PFSK-1 (cell line): ENCODE measurements around the gene UNC80.

ENCODE experiments used
- FOXP2 ChIP-seq: optimal IDR thresholded peaks from 2 replicates; pipeline ENCODE3; 2011; ENCODE audit warnings: borderline replicate concordance, control low read depth, inconsistent platforms; ENCODE audit not compliant: insufficient read depth; ENCODE audit errors: extremely low read length, extremely low read depth
- POLR2AphosphoS5 ChIP-seq: IDR thresholded peaks from 2 replicates; pipeline ENCODE4 v1.6.1; 2012; ENCODE audit warnings: low read depth, mild to moderate bottlenecking, control low read depth, low read length, moderate library complexity
- REST ChIP-seq, 2 experiments: IDR thresholded peaks; 2 replicates each; pipeline versions ENCODE4 v1.6.1 to v1.8.0; 2011 to 2012; ENCODE audit warnings: low read depth in 2 of 2, low read length in 2 of 2, control low read depth in 1 of 2, inconsistent platforms in 1 of 2, mild to moderate bottlenecking in 1 of 2, moderate library complexity in 1 of 2; ENCODE audit not compliant: insufficient read depth in 1 of 2
- SIN3A ChIP-seq: IDR thresholded peaks from 2 replicates; pipeline ENCODE4 v1.6.1; 2012; ENCODE audit warnings: mild to moderate bottlenecking, low read length, moderate library complexity, borderline replicate concordance; ENCODE audit not compliant: insufficient read depth
- TAF1 ChIP-seq: IDR thresholded peaks from 2 replicates; pipeline ENCODE4 v1.6.1; 2012; ENCODE audit warnings: low read length, control low read depth, borderline replicate concordance; ENCODE audit not compliant: insufficient read depth

UNC80 gene

DNA sequence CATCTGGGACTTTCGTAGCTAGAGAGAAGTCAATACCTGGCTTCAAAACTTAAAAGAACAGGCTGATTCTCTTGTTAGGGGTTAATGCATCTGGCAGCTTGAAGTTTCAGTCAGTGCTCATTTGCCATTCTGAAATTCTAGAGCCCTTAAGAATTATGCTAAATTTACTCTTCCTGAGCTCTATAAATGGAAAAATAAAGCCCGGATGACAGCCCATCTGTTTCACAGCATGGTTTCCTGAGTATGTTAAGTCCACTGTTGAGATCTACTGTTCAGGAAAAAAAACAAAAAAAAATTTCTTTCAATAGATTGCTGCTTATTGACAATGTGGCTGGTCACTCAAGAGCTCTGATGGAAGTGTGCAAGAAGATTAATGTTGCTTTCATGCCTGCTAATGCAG lies 129.5 kb downstream of the UNC80 start:
- TF ChIP-seq REST (IDR thresholded peaks at IDR 0.05; ENCODE audit: insufficient read depth in 1 of 2, low read depth in 2 of 2, low read length in 2 of 2) (no peak), TAF1 (no peak), POLR2AphosphoS5 (no peak), SIN3A (no peak), FOXP2 (no peak)

GRCh38 chr2:209905691-209906090 lies 134.1 kb downstream of the UNC80 start:
- TF ChIP-seq TAF1 (no peak), POLR2AphosphoS5 (no peak), REST (IDR thresholded peaks at IDR 0.05; ENCODE audit: insufficient read depth in 1 of 2, low read depth in 2 of 2, low read length in 2 of 2) (no peak), FOXP2 (no peak), SIN3A (no peak)

DNA sequence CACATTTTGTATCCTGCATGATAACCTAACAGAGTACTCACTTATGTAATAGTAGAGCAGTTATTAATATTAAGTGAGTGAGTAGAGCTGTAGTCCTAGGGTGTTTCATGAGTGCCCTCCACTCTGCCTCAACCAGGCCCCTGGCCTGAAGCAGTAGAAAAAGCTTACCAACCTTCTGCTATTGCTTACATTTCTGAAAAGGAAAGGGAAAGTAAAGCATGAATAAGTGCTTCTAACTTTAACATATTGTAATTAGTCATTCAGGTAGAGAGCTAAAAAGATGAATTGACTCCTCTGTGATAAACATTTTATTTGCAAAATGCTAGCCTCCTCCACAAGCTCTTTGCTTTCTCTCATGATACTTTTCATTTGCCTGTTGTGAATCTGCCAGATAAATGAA lies 136.1 kb downstream of the UNC80 start:
- TF ChIP-seq FOXP2 (no peak), SIN3A (no peak), POLR2AphosphoS5 (no peak), TAF1 (no peak)

DNA sequence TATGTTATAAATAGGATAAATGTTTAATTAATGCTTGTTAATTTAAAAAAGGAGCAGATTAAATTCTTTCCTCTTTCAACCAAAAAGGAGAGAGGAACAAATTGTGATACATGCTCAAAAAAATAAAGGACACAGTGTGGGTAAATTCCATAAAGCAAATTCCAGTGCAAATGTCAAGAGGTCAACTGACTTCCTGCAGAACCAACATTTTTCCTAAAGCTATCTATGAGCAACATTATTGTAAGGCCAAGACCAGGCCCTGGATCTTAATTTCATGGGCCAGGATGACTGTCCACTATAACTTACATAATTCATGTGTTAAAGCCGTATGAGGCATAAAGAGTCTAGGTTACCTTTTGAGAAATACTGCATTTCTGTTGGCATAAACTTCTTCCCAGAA lies 136.9 kb downstream of the UNC80 start:
- TF ChIP-seq FOXP2 = no peak
- TF ChIP-seq POLR2AphosphoS5 = no peak
- no peak for TF ChIP-seq TAF1
- TF ChIP-seq REST (IDR thresholded peaks at IDR 0.05; ENCODE audit: insufficient read depth in 1 of 2, low read depth in 2 of 2, low read length in 2 of 2) = no peak
- TF ChIP-seq SIN3A = no peak

DNA sequence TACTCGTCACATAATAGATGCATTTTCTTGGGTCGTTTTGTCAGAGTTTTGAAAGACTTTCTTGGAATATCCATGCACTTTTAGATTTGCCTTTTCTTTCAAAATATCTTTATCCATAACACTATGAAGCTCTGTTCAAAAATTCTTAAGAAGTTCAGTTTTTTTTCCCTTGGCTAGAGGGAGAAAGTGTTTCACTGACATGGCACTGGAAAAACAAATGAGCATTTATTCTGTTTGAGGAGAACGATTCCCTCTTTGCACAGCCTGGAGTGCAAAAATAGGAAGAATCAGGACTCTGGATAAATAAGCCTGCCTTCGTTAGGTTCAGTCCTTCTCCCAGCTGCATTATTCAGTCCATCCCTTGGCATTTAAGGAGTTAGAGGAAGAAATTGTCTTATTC lies 139.9 kb downstream of the UNC80 start:
- TF ChIP-seq FOXP2 (no peak), REST (IDR thresholded peaks at IDR 0.05; ENCODE audit: insufficient read depth in 1 of 2, low read depth in 2 of 2, low read length in 2 of 2) (no peak), POLR2AphosphoS5 (no peak), SIN3A (no peak), TAF1 (no peak)
